Uterus (tissue), 4 donors: ENCODE results near the gene C19orf67. TPM values are rescaled to one million over a fixed set of nuclear protein-coding genes. Genes with fewer than 3 reads are reported as not detected.

Source experiments
- DNase-seq, 2 donors: peaks; one replicate each; pipeline ENCODE4 v3.0.0-alpha.2; 2019 to 2020
- H3K27ac ChIP-seq, 2 donors: fragments of 200-600 bp; sonication (generic); 1 replicate in 1 of 2; 2 replicates in 1 of 2; pipeline ENCODE4 v1.5.1; 2016 to 2018
- H3K27me3 ChIP-seq, 2 donors: fragments of 200-600 bp; sonication (generic); one replicate each; pipeline ENCODE4 v1.5.1; 2018 to 2019; ENCODE audit warnings: control low read depth in 1 of 2
- H3K36me3 ChIP-seq, 2 donors: fragments of 200-600 bp; sonication (generic); one replicate each; pipeline ENCODE4 v1.5.1; 2019; ENCODE audit warnings: control low read depth in 1 of 2
- H3K4me1 ChIP-seq, 2 donors: fragments of 200-600 bp; sonication (generic); one replicate each; pipeline ENCODE4 v1.5.1; 2018 to 2019; ENCODE audit warnings: control low read depth in 1 of 2
- H3K4me3 ChIP-seq, 2 donors: fragments of 200-600 bp; sonication (generic); 1 replicate in 1 of 2; 2 replicates in 1 of 2; pipeline ENCODE4 v1.5.1; 2018 to 2019; ENCODE audit warnings: mild to moderate bottlenecking in 1 of 2
- H3K9me3 ChIP-seq, 2 donors: fragments of 200-600 bp; sonication (generic); one replicate each; pipeline ENCODE4 v1.5.1; 2019; ENCODE audit warnings: control low read depth in 1 of 2
- CTCF ChIP-seq, 4 experiments: fragments of 200-600 bp in 2 of 4; fragments of 450-650 bp in 2 of 4; sonication (generic) in 2 of 4; IDR thresholded peaks; one replicate each; pipeline ENCODE4 v1.5.1; 2016 to 2019; ENCODE audit warnings: antibody characterized with exemption in 4 of 4, mild to moderate bottlenecking in 2 of 4, moderate library complexity in 1 of 4
- POLR2A ChIP-seq, 2 donors: fragments of 450-650 bp; IDR thresholded peaks; one replicate each; pipeline ENCODE4 v1.6.1; 2016; ENCODE audit warnings: antibody characterized with exemption in 2 of 2, mild to moderate bottlenecking in 1 of 2, moderate library complexity in 1 of 2
- intact Hi-C: fragments of 100-400 bp; cut with DNase I; formaldehyde crosslinking; loops from one replicate; pipeline ENCODE4 v1.15.1; 2023; ENCODE audit warnings: low total_unique reads
- total RNA-seq, 4 donors: library from RNA; depleted of rRNA in 3 of 4; stranded (reverse); fragments of >200 nt in 3 of 4; gene quantifications; one replicate each; pipeline versions ENCODE4 v1.1.0 to v1.2.4, GENCODE V29; 2014 to 2023
- donor health status: DM: yes; HTN: yes; CAD: no.

C19orf67 gene
- total RNA-seq, 4 donors from 2014 or later: 1.7 TPM; not detected in 3

- peaks cover 11 to 37% of the 10 kb centered on the region in 2 donors for H3K4me1 ChIP-seq
- intact Hi-C loops: no loop called here
- no peaks in the 10 kb centered on the region for H3K9me3 ChIP-seq
- DNase-seq: no peak
- TF ChIP-seq POLR2A (IDR thresholded peaks at IDR 0.05) (no peak), CTCF (IDR thresholded peaks at IDR 0.05) (no peak)
- H3K4me3 ChIP-seq: no peak overlapping the region
- H3K27ac ChIP-seq: peak overlapping the region; percentile 81 to 90
- H3K27me3 ChIP-seq: no peaks in the 10 kb centered on the region
- H3K36me3 ChIP-seq: no peaks in the 10 kb centered on the region
These were observed 28.9 kb upstream of the C19orf67 start for GRCh38 chr19:14114439-14114838.

DNA sequence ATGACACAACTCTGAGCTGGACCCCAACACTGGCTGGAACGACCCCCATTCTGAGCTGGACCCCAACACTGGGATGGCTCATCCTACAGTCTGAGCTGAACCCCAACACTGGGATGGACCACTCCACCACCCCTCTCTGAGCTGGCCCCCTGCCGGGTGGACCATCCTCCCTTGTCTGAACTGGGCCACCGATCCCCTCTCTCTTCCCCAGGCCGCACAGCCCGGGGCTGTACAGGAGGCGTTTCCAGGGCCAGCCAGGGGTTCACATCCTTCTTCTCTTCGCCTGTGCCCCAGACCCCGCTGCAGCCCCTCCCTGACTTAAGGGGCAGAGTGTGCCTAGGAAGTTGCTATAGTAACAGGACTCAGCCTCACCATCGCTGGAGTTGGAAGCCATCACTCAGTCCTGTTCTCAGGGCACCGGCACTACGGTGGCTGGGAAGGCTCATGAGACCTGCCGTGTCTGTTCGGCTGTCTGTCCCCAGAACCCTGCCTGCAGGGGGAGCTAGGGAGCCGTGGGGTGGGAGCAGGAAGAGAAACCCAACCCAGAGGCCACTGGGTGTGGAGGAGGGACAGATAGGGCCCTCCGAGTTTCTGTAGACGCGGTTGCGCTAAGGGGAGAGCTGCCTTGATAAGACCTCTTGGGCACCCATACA lies 28.3 kb upstream of the C19orf67 start:
- H3K36me3 ChIP-seq: no peaks in the 10 kb centered on the region
- peaks cover 6 to 31% of the 10 kb centered on the region in 2 donors for H3K4me1 ChIP-seq
- no peak for DNase-seq
- intact Hi-C loops: no loop called here
- H3K4me3 ChIP-seq: no peak overlapping the region
- TF ChIP-seq POLR2A (IDR thresholded peaks at IDR 0.05) (no peak), CTCF (IDR thresholded peaks at IDR 0.05) (no peak)
- peak overlapping the region; percentile 81 to 90 for H3K27ac ChIP-seq
- H3K27me3 ChIP-seq: no peaks in the 10 kb centered on the region
- H3K9me3 ChIP-seq: no peaks in the 10 kb centered on the region

DNA sequence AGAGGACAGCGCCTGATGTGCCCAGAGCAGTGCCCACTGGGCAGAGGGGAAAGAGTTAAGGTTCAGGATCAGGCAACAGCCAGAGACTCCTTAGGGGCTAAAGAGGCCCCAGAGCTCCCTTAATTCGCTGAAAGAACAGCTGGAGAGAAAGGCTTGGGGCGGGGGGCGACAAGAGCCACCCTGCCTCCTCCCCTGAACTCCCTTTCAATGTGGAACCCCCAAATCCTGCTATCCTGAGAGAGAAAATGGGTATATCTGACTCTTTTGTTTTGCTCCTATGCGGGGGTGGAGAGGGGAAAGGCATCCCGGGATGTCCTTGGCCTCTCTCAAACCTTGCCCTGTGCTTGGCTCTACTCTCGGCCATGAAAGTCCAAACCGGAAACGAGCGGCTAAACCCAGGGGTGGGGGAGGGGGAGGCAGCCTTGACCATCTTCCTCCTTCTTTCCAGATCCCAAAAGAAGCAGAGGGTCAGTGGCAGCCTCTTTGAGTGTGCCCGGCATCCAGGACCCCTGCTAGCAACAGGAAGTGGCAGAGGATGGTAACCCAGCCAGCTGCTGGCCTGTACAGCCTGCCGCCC lies 27.3 kb upstream of the C19orf67 start:
- Histone ChIP-seq H3K9me3 (no peaks in the 10 kb centered on the region), H3K36me3 (no peaks in the 10 kb centered on the region)

DNA sequence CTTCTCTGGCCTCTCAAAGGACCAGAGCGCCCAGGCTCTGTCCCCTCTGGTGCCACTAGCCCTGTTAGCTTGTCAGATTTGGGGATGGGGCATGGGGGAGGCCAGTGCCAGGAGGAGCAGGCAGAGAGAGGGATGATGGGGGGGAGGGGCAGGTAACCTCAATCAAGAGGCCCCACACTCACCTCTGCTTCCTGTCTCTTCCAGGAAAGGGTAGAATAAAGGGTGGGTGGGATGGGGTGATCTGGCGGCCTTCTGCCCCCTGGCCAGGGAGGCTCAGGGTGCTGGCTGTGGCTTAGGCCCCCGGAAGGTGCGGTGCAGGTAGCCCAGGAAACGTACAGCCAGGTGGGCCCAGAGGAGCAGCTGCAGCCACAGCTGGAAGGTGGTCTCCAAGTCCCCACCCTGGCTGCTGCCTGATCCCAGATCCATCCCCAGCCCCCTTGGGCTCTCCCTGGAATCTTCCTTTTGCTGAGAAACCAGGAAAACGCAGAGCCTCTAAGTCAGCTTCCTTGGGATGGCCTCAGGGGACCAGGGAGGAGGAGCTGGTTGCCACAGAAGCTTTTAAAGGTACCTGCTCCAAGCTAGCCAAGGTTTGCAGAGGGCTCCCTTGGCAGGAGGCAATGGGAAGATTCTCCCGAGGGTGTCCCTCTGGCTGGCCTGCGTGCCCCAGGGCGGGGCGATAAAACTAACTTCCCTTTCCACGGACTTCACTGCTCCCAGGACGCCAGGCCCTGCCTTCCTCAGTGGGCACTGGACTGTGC lies 26.6 kb upstream of the C19orf67 start:
- no peak for DNase-seq
- no peaks in the 10 kb centered on the region for H3K9me3 ChIP-seq
- H3K27me3 ChIP-seq: no peaks in the 10 kb centered on the region
- peak overlapping the region in 1 of 2 donors; percentile 29 for H3K4me3 ChIP-seq
- peaks cover 5 to 29% of the 10 kb centered on the region in 2 donors for H3K4me1 ChIP-seq
- no peak for TF ChIP-seq CTCF (IDR thresholded peaks at IDR 0.05)
- TF ChIP-seq POLR2A (IDR thresholded peaks at IDR 0.05): no peak
- no peaks in the 10 kb centered on the region for H3K36me3 ChIP-seq
- H3K27ac ChIP-seq: peak overlapping the region; percentile 81 to 90
- intact Hi-C loops: no loop called here

More for the DNA sequence above, 27.3 kb upstream of the C19orf67 start:
- H3K27ac ChIP-seq: peak overlapping the region; percentile 81 to 90
- intact Hi-C loops: no loop called here
- no peaks in the 10 kb centered on the region for H3K27me3 ChIP-seq
- H3K4me1 ChIP-seq: peaks cover 5 to 29% of the 10 kb centered on the region in 2 donors
- H3K4me3 ChIP-seq: peak overlapping the region in 1 of 2 donors; percentile 29
- peak in 1 of 2 donors; percentile 63 for DNase-seq
- TF ChIP-seq POLR2A (IDR thresholded peaks at IDR 0.05) (no peak), CTCF (IDR thresholded peaks at IDR 0.05) (no peak)

GRCh38 chr19:14111486-14111885 lies 25.9 kb upstream of the C19orf67 start:
- H3K9me3 ChIP-seq: no peaks in the 10 kb centered on the region
- no peak for DNase-seq
- peak overlapping the region; percentile 81 to 90 for H3K27ac ChIP-seq
- no peaks in the 10 kb centered on the region for H3K27me3 ChIP-seq
- intact Hi-C loops: no loop called here
- TF ChIP-seq CTCF (IDR thresholded peaks at IDR 0.05): no peak
- TF ChIP-seq POLR2A (IDR thresholded peaks at IDR 0.05): no peak
- H3K4me3 ChIP-seq: peak overlapping the region in 1 of 2 donors; percentile 29
- no peaks in the 10 kb centered on the region for H3K36me3 ChIP-seq
- peaks cover 5 to 29% of the 10 kb centered on the region in 2 donors for H3K4me1 ChIP-seq
